Activated CD8-positive, alpha-beta memory T cell treated with anti-CD3 and anti-CD28 coated beads for 4 hours (primary cell): Measurements from ENCODE around the gene ZNF669.

ENCODE experiments used
- DNase-seq, 2 donors: peaks; one replicate each; pipeline ENCODE4 v3.0.0-alpha.2; 2020; ENCODE audit warnings: low read depth in 2 of 2

The ZNF669 gene

GRCh38 chr1:247064304-247064703 lies 39.9 kb downstream of the ZNF669 start:
- no peak for DNase-seq

- DNase-seq = no peak
Measured at GRCh38 chr1:247060771-247061170, 43.4 kb downstream of the ZNF669 start.

GRCh38 chr1:247056071-247056470 lies 48.1 kb downstream of the ZNF669 start:
- DNase-seq = no peak

- no peak for DNase-seq
Measured at GRCh38 chr1:247054992-247055415, 49.2 kb downstream of the ZNF669 start.
